Activated naive CD4-positive, alpha-beta T cell treated with anti-CD3 and anti-CD28 coated beads, Interleukin-2, amount 50 U/mL, for 72 hours (primary cell): Measurements from ENCODE around the gene RALGAPA2. TPM values are rescaled to one million over a fixed set of nuclear protein-coding genes. Genes with fewer than 3 reads are reported as not detected.

Experiments
- ATAC-seq, 2 donors: fragments of 150-1000 bp; cut with Tn5 transposase; 2 replicates each; pipeline ENCODE4 v1.10.0; 2021; ENCODE audit warnings: mild to moderate bottlenecking in 2 of 2, moderate library complexity in 2 of 2
- DNase-seq, 2 donors: peaks; one replicate each; pipeline ENCODE4 v3.0.0; 2021 to 2022; ENCODE audit warnings: low spot score in 2 of 2
- H3K27ac Mint-ChIP-seq, 2 donors: one replicate each; pipeline ENCODE4 v1.8.0; 2022; ENCODE audit warnings: mild to moderate bottlenecking in 2 of 2, mixed read lengths in 2 of 2
- H3K36me3 Mint-ChIP-seq, 2 donors: one replicate each; pipeline ENCODE4 v1.8.0; 2022; ENCODE audit warnings: mixed read lengths in 2 of 2
- H3K9me3 Mint-ChIP-seq, 2 donors: one replicate each; pipeline ENCODE4 v1.8.0; 2022; ENCODE audit warnings: mixed read lengths in 2 of 2
- total RNA-seq, 2 donors: library from RNA; stranded (reverse); gene quantifications; one replicate each; pipeline ENCODE4 v1.2.3, GENCODE V29; 2022

RALGAPA2 gene
- total RNA-seq, 2 donors from 2014 or later, result 24.9 to 33.1 TPM

- Mint-ChIP-seq H3K27ac (no peak overlapping the region), H3K9me3 (peaks cover 0 to 4% of the 10 kb centered on the region in 2 donors), H3K36me3 (no peaks in the 10 kb centered on the region)
- no peak for DNase-seq
- no peak for ATAC-seq
Measured at GRCh38 chr20:20697325-20697845, 15.1 kb downstream of the RALGAPA2 start.

DNA sequence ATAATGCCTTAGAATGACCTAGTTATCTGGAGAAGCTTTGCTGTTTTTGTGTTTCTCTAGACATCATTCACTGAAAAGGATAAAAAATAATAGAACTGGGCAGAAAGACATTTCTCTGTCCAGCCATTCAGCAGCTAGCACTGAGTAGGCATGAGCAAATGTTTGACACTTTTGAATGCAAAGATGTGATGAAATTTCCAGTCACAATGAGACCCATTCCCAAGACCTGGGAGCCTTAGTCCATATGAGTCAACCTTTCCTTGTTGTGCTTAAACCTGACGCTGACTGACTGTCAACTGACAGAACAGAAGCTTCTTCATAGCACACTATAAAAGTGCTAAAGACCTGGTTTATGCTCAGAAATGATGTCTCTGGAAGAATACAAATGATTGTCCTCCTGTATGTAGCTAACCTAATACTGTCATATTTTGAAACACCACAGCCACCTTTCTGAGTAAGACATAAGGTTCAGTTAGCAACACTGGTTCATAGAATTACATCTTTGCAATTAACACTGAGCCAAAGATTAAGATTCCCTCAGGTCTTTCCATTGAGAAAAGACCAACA, 17.1 kb downstream of the RALGAPA2 start:
- peak; percentile 40 to 58 for ATAC-seq
- DNase-seq, result no peak
- Mint-ChIP-seq H3K9me3 (no peaks in the 10 kb centered on the region), H3K36me3 (no peaks in the 10 kb centered on the region), H3K27ac (no peak overlapping the region)

- Mint-ChIP-seq H3K27ac (no peak overlapping the region), H3K9me3 (no peaks in the 10 kb centered on the region), H3K36me3 (no peaks in the 10 kb centered on the region)
- no peak for ATAC-seq
- no peak for DNase-seq
Measured at GRCh38 chr20:20694591-20694990, 17.9 kb downstream of the RALGAPA2 start.

DNA sequence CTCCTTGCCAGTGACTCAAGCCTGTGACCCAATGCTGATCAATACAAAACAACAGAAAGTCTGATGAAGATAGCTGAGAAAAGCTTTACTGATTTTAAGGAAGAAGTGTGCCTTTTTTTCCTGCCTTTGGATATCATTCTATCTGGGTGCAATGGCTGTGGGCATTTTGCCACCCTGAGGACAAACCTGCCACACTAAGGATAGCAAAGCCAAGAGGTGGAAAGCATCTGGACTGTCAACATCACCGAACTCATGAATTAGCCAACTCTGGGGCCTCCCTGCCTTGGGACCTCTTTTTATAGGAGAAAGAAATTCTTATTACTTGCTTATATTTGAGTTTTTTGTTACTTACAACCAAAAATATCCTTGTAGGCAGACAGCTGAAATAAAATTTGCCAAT, 19.9 kb downstream of the RALGAPA2 start:
- DNase-seq (no peak), ATAC-seq (no peak)
- no peaks in the 10 kb centered on the region for H3K36me3 Mint-ChIP-seq
- H3K27ac Mint-ChIP-seq, result no peak overlapping the region
- no peaks in the 10 kb centered on the region for H3K9me3 Mint-ChIP-seq

DNA sequence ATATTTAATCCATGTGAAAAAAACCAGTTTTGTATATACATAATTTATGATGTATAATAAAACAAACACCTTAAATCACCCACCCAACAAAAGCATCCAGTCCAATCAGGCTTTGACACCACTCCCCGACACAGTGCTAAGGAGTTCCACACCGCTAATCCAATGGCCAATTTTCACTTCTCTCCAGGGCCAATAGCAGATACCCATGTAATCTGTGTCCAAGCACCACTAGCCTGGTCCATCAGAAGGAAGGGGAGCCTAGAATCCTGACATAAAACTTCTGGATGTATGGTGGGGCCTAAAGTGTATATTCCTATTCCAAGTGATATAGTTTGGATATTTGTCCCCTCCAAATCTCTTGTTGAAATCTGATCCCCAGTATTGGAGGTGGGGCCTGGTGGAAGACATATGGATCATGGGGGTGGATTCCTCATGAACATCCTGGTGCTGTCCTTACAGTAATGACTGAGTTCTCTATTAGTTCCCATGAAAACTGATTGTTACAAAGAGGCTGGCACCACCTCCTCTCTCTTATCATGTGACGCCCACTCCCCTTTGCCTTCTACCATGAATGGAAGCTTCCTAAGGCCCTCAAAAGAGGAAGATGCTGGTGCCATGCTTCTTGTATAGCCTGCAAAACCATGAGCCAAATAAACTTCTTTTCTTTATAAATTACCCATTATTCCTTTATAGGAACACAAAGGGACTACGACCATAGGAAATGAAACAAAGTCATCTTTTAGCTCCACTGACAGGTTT, 20.8 kb downstream of the RALGAPA2 start:
- H3K36me3 Mint-ChIP-seq, result no peaks in the 10 kb centered on the region
- ATAC-seq (no peak), DNase-seq (no peak)
- no peaks in the 10 kb centered on the region for H3K9me3 Mint-ChIP-seq
- no peak overlapping the region for H3K27ac Mint-ChIP-seq

DNA sequence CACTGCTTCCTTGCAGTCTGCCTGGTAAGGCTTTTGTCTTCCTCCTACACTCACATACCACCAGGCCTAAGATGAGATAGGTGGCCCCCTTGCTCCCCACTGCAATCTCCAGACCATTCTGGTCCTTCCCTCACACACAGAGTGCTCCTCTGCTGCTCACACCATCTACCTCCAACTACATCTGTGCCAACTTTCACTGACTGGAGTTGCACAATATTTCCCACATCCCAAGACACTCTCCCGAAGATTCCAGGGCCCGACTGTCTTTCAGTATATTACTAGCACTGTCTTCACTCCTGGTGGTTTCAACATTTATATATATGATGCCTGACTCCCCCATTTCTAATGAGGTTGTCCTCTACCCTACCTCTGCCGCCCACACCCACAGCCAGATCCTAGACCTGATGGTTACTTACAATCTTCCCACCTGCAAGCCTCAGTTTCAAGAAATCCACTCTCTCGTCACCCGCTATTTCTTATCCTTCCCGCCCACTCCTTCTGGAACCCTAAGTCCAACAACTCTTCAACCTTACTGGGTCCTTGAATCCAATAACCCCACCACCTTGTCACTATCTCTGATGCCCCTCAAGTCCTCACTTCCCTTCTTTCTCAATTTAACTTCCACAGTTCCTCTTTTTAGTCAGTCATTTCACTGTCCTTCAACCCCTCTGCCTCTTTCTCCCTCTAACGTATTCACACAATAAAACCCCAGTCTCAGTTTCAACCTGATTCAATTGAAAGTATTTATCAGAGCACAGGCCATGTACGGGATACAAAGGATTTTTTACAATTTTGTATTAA, 21.6 kb downstream of the RALGAPA2 start:
- Mint-ChIP-seq H3K9me3 (no peaks in the 10 kb centered on the region), H3K27ac (no peak overlapping the region), H3K36me3 (no peaks in the 10 kb centered on the region)
- no peak for ATAC-seq
- DNase-seq, result no peak

- no peak for DNase-seq
- H3K9me3 Mint-ChIP-seq, result no peaks in the 10 kb centered on the region
Measured at GRCh38 chr20:20687319-20687718, 25.1 kb downstream of the RALGAPA2 start.

GRCh38 chr20:20685635-20686034, 26.8 kb downstream of the RALGAPA2 start:
- H3K9me3 Mint-ChIP-seq, result no peaks in the 10 kb centered on the region
- H3K27ac Mint-ChIP-seq, result no peak overlapping the region
- DNase-seq (no peak), ATAC-seq (no peak)
- no peaks in the 10 kb centered on the region for H3K36me3 Mint-ChIP-seq

More at GRCh38 chr20:20687319-20687718, 25.1 kb downstream of the RALGAPA2 start:
- ATAC-seq, result no peak
- Mint-ChIP-seq H3K27ac (no peak overlapping the region), H3K36me3 (no peaks in the 10 kb centered on the region)

DNA sequence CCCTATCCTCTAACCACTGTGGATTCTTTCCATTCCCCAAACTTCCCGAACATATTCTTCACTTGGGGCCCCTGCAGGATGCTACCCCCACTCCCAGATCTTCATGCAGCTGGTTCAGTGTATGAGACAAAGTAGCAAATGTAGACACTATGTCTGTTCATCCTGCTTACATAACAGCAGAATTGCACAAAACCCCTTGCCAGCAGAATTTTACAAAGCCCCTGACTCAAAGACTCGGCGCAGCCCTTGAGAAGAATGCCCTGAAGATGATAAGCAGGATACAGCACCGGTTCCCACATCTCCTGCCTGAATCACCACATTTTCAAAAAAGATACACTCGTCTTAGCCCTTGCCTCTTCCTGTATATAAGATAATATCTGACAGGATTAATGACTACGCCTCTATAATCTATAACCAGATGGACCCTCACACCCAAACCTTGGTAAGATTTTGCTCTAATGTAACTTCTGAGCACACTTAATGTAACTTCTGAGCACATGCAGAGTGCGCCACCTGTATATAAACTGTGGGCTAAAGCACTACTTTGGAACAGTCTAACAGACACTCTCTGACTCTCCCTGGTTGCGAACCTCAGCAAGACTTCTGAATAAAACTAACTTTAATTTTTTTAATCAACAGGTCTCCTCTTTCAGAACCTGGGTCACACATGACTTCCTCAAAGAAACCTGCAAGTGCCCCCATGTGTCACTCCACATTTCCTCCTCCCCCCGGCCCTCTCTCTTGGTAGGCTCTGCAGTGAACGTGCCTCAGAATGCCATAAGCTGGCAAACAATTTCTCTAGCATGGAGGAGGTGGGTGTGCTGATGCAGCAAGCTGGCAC, 28.7 kb downstream of the RALGAPA2 start:
- no peak for DNase-seq
- Mint-ChIP-seq H3K36me3 (peaks cover 0 to 3% of the 10 kb centered on the region in 2 donors), H3K9me3 (no peaks in the 10 kb centered on the region), H3K27ac (peak overlapping the region in 1 of 2 donors; percentile 15)
- no peak for ATAC-seq

DNA sequence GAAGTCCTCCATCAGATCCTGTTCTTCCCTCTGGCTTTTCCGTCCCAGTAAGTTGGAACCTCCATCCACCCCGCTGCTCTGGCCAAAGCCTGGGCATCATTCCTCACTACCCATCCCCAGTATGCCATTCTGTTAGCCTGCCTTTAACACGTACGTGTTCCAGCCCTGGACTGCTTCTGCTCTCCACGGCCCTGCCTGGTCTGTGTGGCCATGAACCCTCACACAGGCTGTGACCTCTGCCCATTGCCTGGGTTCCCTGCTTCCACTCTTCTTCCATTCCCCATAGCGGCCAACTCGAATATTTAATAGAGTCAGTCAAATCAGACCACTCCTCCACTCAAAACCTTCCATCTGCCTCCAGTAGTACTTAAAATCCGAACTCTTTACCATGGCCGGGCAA, 29.4 kb downstream of the RALGAPA2 start:
- peak overlapping the region in 1 of 2 donors; percentile 15 for H3K27ac Mint-ChIP-seq
- no peak for DNase-seq
- no peaks in the 10 kb centered on the region for H3K9me3 Mint-ChIP-seq
- H3K36me3 Mint-ChIP-seq, result peaks cover 0 to 9% of the 10 kb centered on the region in 2 donors
- no peak for ATAC-seq

GRCh38 chr20:20680991-20681508, 31.4 kb downstream of the RALGAPA2 start:
- Mint-ChIP-seq H3K36me3 (peaks cover 6 to 15% of the 10 kb centered on the region in 2 donors), H3K27ac (no peak overlapping the region), H3K9me3 (no peaks in the 10 kb centered on the region)
- no peak for DNase-seq
- no peak for ATAC-seq

DNA sequence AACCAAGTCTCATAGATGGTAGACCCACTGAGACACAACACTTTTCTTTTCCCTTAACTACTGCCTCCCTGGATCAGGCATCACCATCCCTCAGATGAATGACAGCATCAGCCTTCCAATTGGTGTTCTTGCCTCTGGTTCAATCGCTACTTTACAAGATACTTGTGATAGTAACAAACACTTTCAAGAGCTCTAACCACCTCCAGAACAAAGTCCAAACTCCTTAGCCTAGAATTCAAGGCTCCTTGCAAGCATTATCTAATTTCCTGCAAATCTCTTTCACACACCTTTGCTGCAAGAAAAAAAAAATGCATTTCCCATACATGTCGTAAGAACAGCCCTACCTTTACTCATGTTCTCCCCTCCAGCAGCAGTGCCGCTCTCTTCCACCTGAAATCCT, 33.1 kb downstream of the RALGAPA2 start:
- Mint-ChIP-seq H3K9me3 (no peaks in the 10 kb centered on the region), H3K27ac (peak overlapping the region in 1 of 2 donors; percentile 7), H3K36me3 (peaks cover 6 to 15% of the 10 kb centered on the region in 2 donors)
- ATAC-seq (no peak), DNase-seq (no peak)

- Mint-ChIP-seq H3K9me3 (no peaks in the 10 kb centered on the region), H3K36me3 (peaks cover 6 to 15% of the 10 kb centered on the region in 2 donors)
- no peak for ATAC-seq
Measured at GRCh38 chr20:20677186-20677585, 35.3 kb downstream of the RALGAPA2 start.

GRCh38 chr20:20668639-20669038, 43.8 kb downstream of the RALGAPA2 start:
- peaks cover 0 to 5% of the 10 kb centered on the region in 2 donors for H3K36me3 Mint-ChIP-seq
- H3K27ac Mint-ChIP-seq, result no peak overlapping the region
- DNase-seq, result no peak
- H3K9me3 Mint-ChIP-seq, result no peaks in the 10 kb centered on the region
- ATAC-seq, result no peak

More at GRCh38 chr20:20677186-20677585, 35.3 kb downstream of the RALGAPA2 start:
- no peak for DNase-seq
- no peak overlapping the region for H3K27ac Mint-ChIP-seq

DNA sequence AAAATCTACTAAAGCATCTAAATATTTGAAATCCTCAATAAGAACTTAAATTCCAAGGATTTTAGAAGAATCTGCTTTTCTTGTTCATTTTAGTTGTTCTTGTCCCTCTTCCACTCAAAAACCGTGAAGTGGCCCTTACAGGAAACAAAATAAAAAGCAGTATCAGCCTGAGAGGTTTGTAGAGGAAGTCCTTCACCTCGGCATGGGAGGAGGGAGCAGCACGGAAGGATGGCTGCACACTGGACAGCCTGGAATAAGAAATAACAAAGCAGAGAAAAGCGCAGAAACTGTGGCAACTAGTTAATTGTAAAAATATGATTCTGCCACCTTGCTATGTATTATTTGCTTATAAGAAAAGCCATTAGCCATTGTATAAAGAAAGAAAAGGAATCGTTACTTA, 46.1 kb downstream of the RALGAPA2 start:
- ATAC-seq, result no peak
- peaks cover 0 to 5% of the 10 kb centered on the region in 2 donors for H3K36me3 Mint-ChIP-seq
- H3K27ac Mint-ChIP-seq, result no peak overlapping the region
- no peaks in the 10 kb centered on the region for H3K9me3 Mint-ChIP-seq
- DNase-seq, result no peak
